Activated T-helper 1 cell treated with anti-CD3 and anti-CD28 coated beads, Interleukin-12 subunit alpha, Interleukin-12 subunit beta, Interleukin-2, Interleukin-4 antibody, amounts not matched to agents 30 ng/mL and 10 ng/mL and 1 ng/mL, durations not matched to agents 14 hours and 24 hours and 36 hours (primary cell): ENCODE measurements around the gene PPFIA2. TPM values are rescaled to one million over a fixed set of nuclear protein-coding genes. Genes with fewer than 3 reads are reported as not detected.

Experiments
- DNase-seq: peaks from one replicate; pipeline ENCODE4 v3.0.0; 2021; ENCODE audit warnings: low spot score
- H3K27ac Mint-ChIP-seq: one replicate; pipeline ENCODE4 v1.8.0; 2021; ENCODE audit warnings: mild to moderate bottlenecking, mixed read lengths
- H3K27me3 Mint-ChIP-seq: one replicate; pipeline ENCODE4 v1.8.0; 2022; ENCODE audit warnings: mild to moderate bottlenecking, moderate library complexity, mixed read lengths; ENCODE audit not compliant: insufficient read depth
- H3K36me3 Mint-ChIP-seq: one replicate; pipeline ENCODE4 v1.8.0; 2021; ENCODE audit warnings: low read depth, mixed read lengths
- H3K4me1 Mint-ChIP-seq: one replicate; pipeline ENCODE4 v1.8.0; 2021; ENCODE audit warnings: low read depth, mixed read lengths
- H3K4me3 Mint-ChIP-seq: one replicate; pipeline ENCODE4 v1.8.0; 2021; ENCODE audit warnings: mild to moderate bottlenecking, moderate library complexity, mixed read lengths
- H3K9me3 Mint-ChIP-seq: one replicate; pipeline ENCODE4 v1.8.0; 2021; ENCODE audit warnings: mixed read lengths
- intact Hi-C: fragments of 100-400 bp; cut with micrococcal nuclease; formaldehyde crosslinking; loops from one replicate; pipeline ENCODE4 v1.15.1; 2024
- total RNA-seq: library from RNA; stranded (reverse); gene quantifications from 2 replicates; pipeline ENCODE4 v1.2.3, GENCODE V29; 2022

Gene PPFIA2
- total RNA-seq, 1 donor from 2014 or later = not detected

GRCh38 chr12:81518638-81519037 lies 240.5 kb downstream of the PPFIA2 start:
- Mint-ChIP-seq H3K4me3 (no peak overlapping the region), H3K4me1 (peaks cover 10% of the 10 kb centered on the region), H3K27me3 (no peaks in the 10 kb centered on the region)

GRCh38 chr12:81517296-81517695 lies 241.9 kb downstream of the PPFIA2 start:
- Mint-ChIP-seq H3K4me1 (peaks cover 10% of the 10 kb centered on the region), H3K27ac (no peak overlapping the region), H3K4me3 (no peak overlapping the region), H3K36me3 (no peaks in the 10 kb centered on the region), H3K9me3 (no peaks in the 10 kb centered on the region), H3K27me3 (no peaks in the 10 kb centered on the region)
- intact Hi-C loops = no loop called here
- DNase-seq = no peak

More at GRCh38 chr12:81518638-81519037, 240.5 kb downstream of the PPFIA2 start:
- no peaks in the 10 kb centered on the region for H3K9me3 Mint-ChIP-seq
- intact Hi-C loops = no loop called here
- no peaks in the 10 kb centered on the region for H3K36me3 Mint-ChIP-seq
- no peak overlapping the region for H3K27ac Mint-ChIP-seq
- DNase-seq = no peak

- H3K4me3 Mint-ChIP-seq = no peak overlapping the region
- H3K27ac Mint-ChIP-seq = no peak overlapping the region
- H3K4me1 Mint-ChIP-seq = no peaks in the 10 kb centered on the region
- no peaks in the 10 kb centered on the region for H3K36me3 Mint-ChIP-seq
- no peaks in the 10 kb centered on the region for H3K9me3 Mint-ChIP-seq
- H3K27me3 Mint-ChIP-seq = no peaks in the 10 kb centered on the region
- intact Hi-C loops = no loop called here
- DNase-seq = no peak
These were observed 256.0 kb downstream of the PPFIA2 start for GRCh38 chr12:81502912-81503695.

- H3K4me3 Mint-ChIP-seq = no peak overlapping the region
- H3K27me3 Mint-ChIP-seq = no peaks in the 10 kb centered on the region
- DNase-seq = no peak
- intact Hi-C loops = no loop called here
- no peaks in the 10 kb centered on the region for H3K4me1 Mint-ChIP-seq
- H3K36me3 Mint-ChIP-seq = no peaks in the 10 kb centered on the region
- H3K27ac Mint-ChIP-seq = no peak overlapping the region
- H3K9me3 Mint-ChIP-seq = no peaks in the 10 kb centered on the region
These were observed 258.4 kb downstream of the PPFIA2 start for GRCh38 chr12:81500788-81501187.

GRCh38 chr12:81499809-81500208 lies 259.3 kb downstream of the PPFIA2 start:
- Mint-ChIP-seq H3K36me3 (no peaks in the 10 kb centered on the region), H3K9me3 (no peaks in the 10 kb centered on the region), H3K4me3 (no peak overlapping the region), H3K27ac (no peak overlapping the region), H3K27me3 (no peaks in the 10 kb centered on the region), H3K4me1 (no peaks in the 10 kb centered on the region)
- intact Hi-C loops = no loop called here
- no peak for DNase-seq

- Mint-ChIP-seq H3K27ac (no peak overlapping the region), H3K27me3 (no peaks in the 10 kb centered on the region), H3K4me1 (no peaks in the 10 kb centered on the region), H3K36me3 (no peaks in the 10 kb centered on the region), H3K9me3 (no peaks in the 10 kb centered on the region), H3K4me3 (no peak overlapping the region)
- DNase-seq = no peak
- intact Hi-C loops = no loop called here
These were observed 266.9 kb downstream of the PPFIA2 start for GRCh38 chr12:81492131-81492720.

- Mint-ChIP-seq H3K36me3 (no peaks in the 10 kb centered on the region), H3K9me3 (no peaks in the 10 kb centered on the region), H3K4me3 (no peak overlapping the region), H3K27ac (no peak overlapping the region), H3K27me3 (no peaks in the 10 kb centered on the region), H3K4me1 (no peaks in the 10 kb centered on the region)
- no peak for DNase-seq
- intact Hi-C loops = no loop called here
These were observed 286.2 kb downstream of the PPFIA2 start for GRCh38 chr12:81472934-81473333.

GRCh38 chr12:81470923-81471322 lies 288.2 kb downstream of the PPFIA2 start:
- H3K27ac Mint-ChIP-seq = no peak overlapping the region

GRCh38 chr12:81468206-81468605 lies 290.9 kb downstream of the PPFIA2 start:
- Mint-ChIP-seq H3K4me1 (no peaks in the 10 kb centered on the region), H3K4me3 (no peak overlapping the region), H3K27ac (no peak overlapping the region), H3K36me3 (no peaks in the 10 kb centered on the region), H3K9me3 (no peaks in the 10 kb centered on the region), H3K27me3 (no peaks in the 10 kb centered on the region)
- intact Hi-C loops = no loop called here
- DNase-seq = no peak

More at GRCh38 chr12:81470923-81471322, 288.2 kb downstream of the PPFIA2 start:
- DNase-seq = no peak
- H3K27me3 Mint-ChIP-seq = no peaks in the 10 kb centered on the region
- no peak overlapping the region for H3K4me3 Mint-ChIP-seq
- intact Hi-C loops = no loop called here
- no peaks in the 10 kb centered on the region for H3K9me3 Mint-ChIP-seq
- no peaks in the 10 kb centered on the region for H3K36me3 Mint-ChIP-seq
- H3K4me1 Mint-ChIP-seq = no peaks in the 10 kb centered on the region

- DNase-seq = no peak
- H3K4me3 Mint-ChIP-seq = no peak overlapping the region
- intact Hi-C loops = no loop called here
- no peaks in the 10 kb centered on the region for H3K36me3 Mint-ChIP-seq
- no peaks in the 10 kb centered on the region for H3K27me3 Mint-ChIP-seq
- no peaks in the 10 kb centered on the region for H3K9me3 Mint-ChIP-seq
- H3K27ac Mint-ChIP-seq = no peak overlapping the region
- no peaks in the 10 kb centered on the region for H3K4me1 Mint-ChIP-seq
These were observed 293.3 kb downstream of the PPFIA2 start for GRCh38 chr12:81465876-81466275.

GRCh38 chr12:81465191-81465590 lies 294.0 kb downstream of the PPFIA2 start:
- H3K4me3 Mint-ChIP-seq = no peak overlapping the region
- no peak for DNase-seq
- H3K27ac Mint-ChIP-seq = no peak overlapping the region
- no peaks in the 10 kb centered on the region for H3K9me3 Mint-ChIP-seq
- H3K36me3 Mint-ChIP-seq = no peaks in the 10 kb centered on the region
- intact Hi-C loops = no loop called here
- no peaks in the 10 kb centered on the region for H3K27me3 Mint-ChIP-seq
- no peaks in the 10 kb centered on the region for H3K4me1 Mint-ChIP-seq

GRCh38 chr12:81461163-81461562 lies 298.0 kb downstream of the PPFIA2 start:
- Mint-ChIP-seq H3K4me1 (no peaks in the 10 kb centered on the region), H3K27ac (no peak overlapping the region), H3K4me3 (no peak overlapping the region), H3K27me3 (no peaks in the 10 kb centered on the region), H3K9me3 (no peaks in the 10 kb centered on the region), H3K36me3 (no peaks in the 10 kb centered on the region)
- no peak for DNase-seq
- intact Hi-C loops = no loop called here

- H3K4me3 Mint-ChIP-seq = no peak overlapping the region
These were observed 308.0 kb downstream of the PPFIA2 start for GRCh38 chr12:81450920-81451739.

More at GRCh38 chr12:81450920-81451739, 308.0 kb downstream of the PPFIA2 start:
- no peaks in the 10 kb centered on the region for H3K36me3 Mint-ChIP-seq
- no peaks in the 10 kb centered on the region for H3K4me1 Mint-ChIP-seq
- intact Hi-C loops = no loop called here
- DNase-seq = no peak
- H3K9me3 Mint-ChIP-seq = no peaks in the 10 kb centered on the region
- no peaks in the 10 kb centered on the region for H3K27me3 Mint-ChIP-seq
- no peak overlapping the region for H3K27ac Mint-ChIP-seq
